Karpas-422 (cell line): ENCODE results near the gene TBC1D26. TPM values are rescaled to one million over a fixed set of nuclear protein-coding genes. Genes with fewer than 3 reads are reported as not detected.
"Not testable (repeated sequence)": the region's sequence is repeated elsewhere in the genome, so short reads cannot be mapped to it uniquely, and the experiment has no call there.

ENCODE experiments used
- DNase-seq: peaks from one replicate; pipeline ENCODE4 v3.0.0-alpha.2; 2015
- H2AFZ ChIP-seq: fragments of 200-600 bp; sonication (generic); 2 replicates; pipeline ENCODE4 v1.6.1; 2014; ENCODE audit warnings: antibody characterized with exemption, low read length, mixed read lengths
- H3K27ac ChIP-seq: fragments of 200-600 bp; sonication (generic); 2 replicates; pipeline ENCODE4 v1.5.1; 2014; ENCODE audit warnings: mild to moderate bottlenecking, low read length, moderate library complexity
- H3K27me3 ChIP-seq: fragments of 200-600 bp; sonication (generic); 2 replicates; pipeline ENCODE4 v1.6.1; 2014; ENCODE audit warnings: low read length, mixed read lengths
- H3K36me3 ChIP-seq: fragments of 200-600 bp; sonication (generic); 2 replicates; pipeline ENCODE4 v1.6.1; 2014; ENCODE audit warnings: low read length, mixed read lengths; ENCODE audit not compliant: insufficient read depth
- H3K4me1 ChIP-seq: fragments of 200-600 bp; sonication (generic); 2 replicates; pipeline ENCODE4 v1.6.1; 2014; ENCODE audit warnings: mild to moderate bottlenecking, low read length, mixed read lengths
- H3K4me2 ChIP-seq: fragments of 200-600 bp; sonication (generic); 2 replicates; pipeline ENCODE4 v1.6.1; 2014; ENCODE audit warnings: low read length, low read depth, mild to moderate bottlenecking; ENCODE audit not compliant: poor library complexity, severe bottlenecking
- H3K4me3 ChIP-seq: fragments of 200-600 bp; sonication (generic); 2 replicates; pipeline ENCODE4 v1.5.1; 2014; ENCODE audit warnings: mild to moderate bottlenecking, antibody characterized with exemption, low read length, mixed read lengths
- H3K79me2 ChIP-seq: fragments of 200-600 bp; sonication (generic); 2 replicates; pipeline ENCODE4 v1.6.1; 2014; ENCODE audit warnings: mild to moderate bottlenecking, low read length, mixed read lengths
- H3K9ac ChIP-seq: fragments of 200-600 bp; sonication (generic); 2 replicates; pipeline ENCODE4 v1.6.0; 2014; ENCODE audit warnings: low read length
- H3K9me2 ChIP-seq: fragments of 200-600 bp; sonication (generic), shearing (Covaris generic); replicated peaks from 2 replicates; pipeline ENCODE4 v1.6.0; 2014; ENCODE audit warnings: mild to moderate bottlenecking, low read length, moderate library complexity; ENCODE audit not compliant: insufficient read depth
- H3K9me3 ChIP-seq: fragments of 300-700, 200-600 bp; sonication (generic); 2 replicates; pipeline ENCODE4 v1.6.1; 2014; ENCODE audit warnings: low read length, mixed read lengths
- H4K20me1 ChIP-seq: fragments of 200-600 bp; sonication (generic); 2 replicates; pipeline ENCODE4 v1.6.1; 2014; ENCODE audit warnings: mild to moderate bottlenecking, antibody characterized with exemption, low read length, low read depth; ENCODE audit not compliant: insufficient read depth
- total RNA-seq: library from RNA; depleted of rRNA; stranded (reverse); fragments of >200 nt; shearing (Covaris generic); gene quantifications from 2 replicates; pipeline ENCODE4 v1.2.3, GENCODE V29; 2014; ENCODE audit warnings: low replicate concordance

Gene TBC1D26
- total RNA-seq, 1 experiment from 2014 or later: not detected

GRCh38 chr17:15740041-15740440 lies 8.0 kb downstream of the TBC1D26 start:
- not testable (repeated sequence) for H3K4me1 ChIP-seq, H3K4me3 ChIP-seq, H3K4me2 ChIP-seq, H3K9ac ChIP-seq, H3K9me3 ChIP-seq, H3K9me2 ChIP-seq, H2AFZ ChIP-seq, H3K27ac ChIP-seq, H3K79me2 ChIP-seq, H3K36me3 ChIP-seq, H4K20me1 ChIP-seq, DNase-seq, H3K27me3 ChIP-seq

GRCh38 chr17:15740570-15741120 lies 8.6 kb downstream of the TBC1D26 start:
- no peaks in the 10 kb centered on the region for H3K79me2 ChIP-seq
- H3K27ac ChIP-seq: no peak overlapping the region
- H3K4me3 ChIP-seq: no peak overlapping the region
- H4K20me1 ChIP-seq: no peaks in the 10 kb centered on the region
- no peak overlapping the region for H2AFZ ChIP-seq
- H3K4me2 ChIP-seq: no peak overlapping the region
- no peaks in the 10 kb centered on the region for H3K9me3 ChIP-seq
- no peaks in the 10 kb centered on the region for H3K36me3 ChIP-seq
- no peak overlapping the region for H3K9ac ChIP-seq
- no peaks in the 10 kb centered on the region for H3K27me3 ChIP-seq
- no peaks in the 10 kb centered on the region for H3K4me1 ChIP-seq
- no peak for DNase-seq
- H3K9me2 ChIP-seq: no peaks in the 10 kb centered on the region

- no peak for DNase-seq
- no peaks in the 10 kb centered on the region for H4K20me1 ChIP-seq
- no peaks in the 10 kb centered on the region for H3K36me3 ChIP-seq
- H3K79me2 ChIP-seq: no peaks in the 10 kb centered on the region
- no peaks in the 10 kb centered on the region for H3K27me3 ChIP-seq
- H3K9me2 ChIP-seq: no peaks in the 10 kb centered on the region
- no peak overlapping the region for H2AFZ ChIP-seq
- H3K9ac ChIP-seq: no peak overlapping the region
- H3K9me3 ChIP-seq: no peaks in the 10 kb centered on the region
- H3K4me2 ChIP-seq: no peak overlapping the region
- no peak overlapping the region for H3K4me3 ChIP-seq
- no peaks in the 10 kb centered on the region for H3K4me1 ChIP-seq
- no peak overlapping the region for H3K27ac ChIP-seq
Observed at GRCh38 chr17:15741624-15742023, 9.5 kb downstream of the TBC1D26 start.

DNA sequence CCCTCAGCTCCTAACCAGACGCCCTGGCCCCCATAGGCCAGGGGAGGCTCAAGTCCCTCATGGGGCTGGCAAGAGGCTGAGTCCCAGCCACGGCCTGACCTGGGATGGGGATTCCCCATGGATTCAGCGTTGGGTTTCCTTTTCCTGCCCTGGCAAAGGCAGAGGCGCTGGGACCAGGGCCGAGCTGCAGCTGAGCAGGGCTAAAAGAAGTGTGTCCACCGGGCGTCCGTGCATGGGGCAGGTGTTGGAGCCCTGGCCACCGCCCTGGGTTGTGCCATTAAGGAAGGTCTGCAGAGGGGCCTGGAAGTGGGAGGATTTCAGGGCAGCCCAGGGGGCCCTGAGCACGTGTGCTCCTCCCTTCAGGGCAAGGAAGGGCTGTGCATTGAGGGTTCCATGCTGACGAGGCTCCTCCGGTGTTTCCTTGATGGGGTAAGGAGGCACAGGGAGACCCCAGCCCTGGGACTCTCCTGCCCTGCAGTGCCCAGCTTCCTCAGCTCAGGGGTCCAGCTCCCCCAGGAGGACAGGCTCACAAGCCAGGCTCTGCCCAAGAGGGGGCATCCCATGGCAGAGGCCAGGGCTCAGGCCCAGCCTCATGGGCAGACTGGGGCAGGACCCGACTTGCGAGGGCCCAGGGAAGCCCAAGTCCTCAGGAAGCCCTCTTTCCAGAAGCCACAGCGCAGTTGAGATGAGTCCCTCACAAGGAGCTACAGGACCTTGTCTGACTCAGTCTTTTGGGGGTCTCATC lies 10.1 kb downstream of the TBC1D26 start:
- DNase-seq: no peak
- no peaks in the 10 kb centered on the region for H3K9me2 ChIP-seq
- H3K9me3 ChIP-seq: no peaks in the 10 kb centered on the region
- no peak overlapping the region for H3K9ac ChIP-seq
- H3K27me3 ChIP-seq: no peaks in the 10 kb centered on the region
- no peaks in the 10 kb centered on the region for H3K4me1 ChIP-seq
- no peak overlapping the region for H2AFZ ChIP-seq
- no peaks in the 10 kb centered on the region for H3K36me3 ChIP-seq
- H4K20me1 ChIP-seq: no peaks in the 10 kb centered on the region
- no peaks in the 10 kb centered on the region for H3K79me2 ChIP-seq
- H3K4me3 ChIP-seq: no peak overlapping the region
- no peak overlapping the region for H3K27ac ChIP-seq
- no peak overlapping the region for H3K4me2 ChIP-seq

DNA sequence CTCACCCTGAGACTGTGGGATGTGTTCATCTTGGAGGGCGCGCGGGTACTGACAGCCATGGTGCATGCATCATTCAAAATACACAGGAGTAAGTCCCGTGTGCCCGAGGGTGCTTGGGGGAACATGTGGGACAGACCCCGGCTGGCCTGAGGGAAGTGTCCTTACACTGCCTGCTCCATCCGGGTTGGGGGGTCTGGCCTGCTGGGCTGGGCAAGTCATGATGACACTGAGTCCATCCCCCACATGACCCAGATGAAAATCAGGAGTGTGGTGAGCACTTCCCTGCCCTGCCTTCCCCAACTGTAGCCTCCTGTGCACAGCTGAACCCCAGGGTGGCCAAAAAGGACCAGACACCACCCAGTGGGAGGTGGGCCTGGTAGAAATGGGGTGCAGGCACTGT lies 10.8 kb downstream of the TBC1D26 start:
- H3K4me1 ChIP-seq: no peaks in the 10 kb centered on the region
- H3K9me2 ChIP-seq: no peaks in the 10 kb centered on the region
- no peaks in the 10 kb centered on the region for H3K79me2 ChIP-seq
- no peak overlapping the region for H3K4me3 ChIP-seq
- H4K20me1 ChIP-seq: no peaks in the 10 kb centered on the region
- no peak for DNase-seq
- no peak overlapping the region for H3K9ac ChIP-seq
- H3K4me2 ChIP-seq: no peak overlapping the region
- H3K27me3 ChIP-seq: no peaks in the 10 kb centered on the region
- H3K27ac ChIP-seq: no peak overlapping the region
- H3K36me3 ChIP-seq: no peaks in the 10 kb centered on the region
- H2AFZ ChIP-seq: no peak overlapping the region
- H3K9me3 ChIP-seq: no peaks in the 10 kb centered on the region

DNA sequence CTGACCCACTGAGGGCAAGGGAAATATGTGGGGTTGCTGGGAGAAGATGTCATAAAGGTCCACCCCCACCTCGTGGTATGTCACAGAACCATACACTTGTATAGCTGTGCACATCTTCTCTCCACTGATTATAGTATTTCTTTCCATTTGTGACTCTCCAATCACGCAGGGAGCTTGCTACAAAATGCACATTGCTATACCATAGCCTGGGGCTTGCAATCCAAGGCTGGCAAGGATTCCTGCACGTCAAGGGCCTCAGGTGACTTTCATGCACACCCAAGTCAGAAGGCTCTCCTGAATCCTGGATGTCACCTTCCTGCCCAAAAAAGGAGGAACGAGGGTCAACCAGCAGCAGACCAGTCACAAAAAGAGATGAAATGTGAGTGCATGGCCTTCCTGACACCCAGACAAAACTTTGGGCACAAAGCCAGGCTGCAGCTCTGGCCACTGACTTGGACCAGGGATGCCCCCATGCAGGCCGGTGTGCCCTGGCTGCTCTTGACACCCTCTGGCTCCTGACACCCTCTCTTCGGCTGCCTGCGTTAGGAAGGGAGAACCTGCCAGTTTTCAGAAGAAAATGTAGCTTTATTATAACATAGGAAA lies 12.1 kb downstream of the TBC1D26 start:
- no peak overlapping the region for H2AFZ ChIP-seq
- no peaks in the 10 kb centered on the region for H3K79me2 ChIP-seq
- no peak overlapping the region for H3K9ac ChIP-seq
- no peaks in the 10 kb centered on the region for H4K20me1 ChIP-seq
- H3K4me1 ChIP-seq: no peaks in the 10 kb centered on the region
- H3K36me3 ChIP-seq: no peaks in the 10 kb centered on the region
- DNase-seq: no peak
- no peaks in the 10 kb centered on the region for H3K9me3 ChIP-seq
- no peak overlapping the region for H3K4me2 ChIP-seq
- no peaks in the 10 kb centered on the region for H3K27me3 ChIP-seq
- no peaks in the 10 kb centered on the region for H3K9me2 ChIP-seq
- H3K4me3 ChIP-seq: no peak overlapping the region
- H3K27ac ChIP-seq: no peak overlapping the region

DNA sequence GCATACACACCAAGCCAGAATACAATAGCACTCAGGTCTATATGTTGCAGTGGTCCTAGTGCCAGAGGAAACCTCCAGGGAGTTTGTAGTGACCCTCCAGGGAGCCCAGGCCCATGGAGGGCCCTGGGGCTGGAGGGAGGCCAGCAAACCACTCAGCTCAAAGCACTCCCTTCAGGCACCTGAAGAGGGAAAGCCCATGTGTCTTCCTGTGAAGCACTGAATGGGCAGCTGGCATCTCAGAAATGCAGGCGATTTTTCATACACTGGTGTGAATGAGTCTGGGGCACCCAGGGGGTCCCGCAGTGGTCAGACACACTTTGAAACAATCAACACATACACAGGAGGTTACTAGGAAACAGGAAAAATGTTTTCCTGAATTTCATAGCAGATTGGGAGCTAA lies 12.8 kb downstream of the TBC1D26 start:
- Histone ChIP-seq H3K9me3 (no peaks in the 10 kb centered on the region), H3K27me3 (no peaks in the 10 kb centered on the region), H3K4me3 (no peak overlapping the region), H3K4me1 (no peaks in the 10 kb centered on the region), H3K9me2 (no peaks in the 10 kb centered on the region), H3K9ac (no peak overlapping the region), H3K4me2 (no peak overlapping the region), H4K20me1 (no peaks in the 10 kb centered on the region), H3K79me2 (no peaks in the 10 kb centered on the region), H2AFZ (no peak overlapping the region), H3K36me3 (no peaks in the 10 kb centered on the region), H3K27ac (no peak overlapping the region)
- no peak for DNase-seq

GRCh38 chr17:15749403-15749802 lies 17.3 kb downstream of the TBC1D26 start:
- H3K4me3 ChIP-seq, H3K9me3 ChIP-seq, H3K79me2 ChIP-seq, DNase-seq, H3K4me2 ChIP-seq, H4K20me1 ChIP-seq, H3K27me3 ChIP-seq, H3K9me2 ChIP-seq, H3K9ac ChIP-seq, H3K4me1 ChIP-seq, H3K27ac ChIP-seq, H3K36me3 ChIP-seq, H2AFZ ChIP-seq: not testable (repeated sequence)
